WTC11 (cell line): ENCODE results near the gene MACROD2. TPM values are rescaled to one million over a fixed set of nuclear protein-coding genes. Genes with fewer than 3 reads are reported as not detected.
A peak's percentile ranks its signal among the peaks of the same experiment; 100 is the strongest.

Experiments
- ATAC-seq: fragments of 200-7000 bp; cut with Tn5 transposase; 2 replicates; pipeline ENCODE4 v1.10.0; 2021; ENCODE audit warnings: mild to moderate bottlenecking, moderate library complexity
- CTCF ChIA-PET: fragments of 300-600 bp; sonication (Branson Sonifier 250); formaldehyde crosslinking; loops from one replicate; lab custom pipeline; 2021; ENCODE audit warnings: antibody characterized with exemption; lab: Charles Lee
- POLR2A ChIA-PET: fragments of 350-600 bp; sonication (Branson Sonifier 250); formaldehyde crosslinking; loops from one replicate; lab custom pipeline; 2021; ENCODE audit warnings: antibody characterized with exemption; lab: Charles Lee
- DNase-seq: peaks from one replicate; pipeline ENCODE4 v3.0.0; 2021; ENCODE audit warnings: low spot score
- H3K27ac Mint-ChIP-seq: 2 replicates; pipeline ENCODE4 v1.8.0; 2021; ENCODE audit warnings: mixed read lengths
- H3K27me3 Mint-ChIP-seq: 2 replicates; pipeline ENCODE4 v1.8.0; 2021; ENCODE audit warnings: low read depth, mild to moderate bottlenecking, moderate library complexity, mixed read lengths
- H3K36me3 Mint-ChIP-seq: 2 replicates; pipeline ENCODE4 v1.8.0; 2021; ENCODE audit warnings: mixed read lengths
- H3K4me1 Mint-ChIP-seq: 2 replicates; pipeline ENCODE4 v1.8.0; 2022; ENCODE audit warnings: mixed read lengths
- H3K4me3 Mint-ChIP-seq: 2 replicates; pipeline ENCODE4 v1.8.0; 2021; ENCODE audit warnings: mild to moderate bottlenecking, moderate library complexity, mixed read lengths
- H3K9me3 Mint-ChIP-seq: 2 replicates; pipeline ENCODE4 v1.8.0; 2021; ENCODE audit warnings: mixed read lengths
- ATF2 ChIP-seq: sonication (generic); formaldehyde crosslinking; IDR thresholded peaks from 2 replicates; pipeline ENCODE4 v1.8.1; 2022; ENCODE audit warnings: low read depth, missing genetic modification reagents, borderline replicate concordance
- CREB1 ChIP-seq: sonication (generic); formaldehyde crosslinking; IDR thresholded peaks from 2 replicates; pipeline ENCODE4 v1.8.0; 2023; ENCODE audit warnings: mild to moderate bottlenecking, missing genetic modification reagents
- E2F1 ChIP-seq: sonication (generic); formaldehyde crosslinking; IDR thresholded peaks from 2 replicates; pipeline ENCODE4 v1.8.0; 2022; ENCODE audit warnings: mild to moderate bottlenecking, missing genetic modification reagents
- E2F4 ChIP-seq: sonication (generic); formaldehyde crosslinking; IDR thresholded peaks from 2 replicates; pipeline ENCODE4 v1.8.1; 2022; ENCODE audit warnings: low read depth, mild to moderate bottlenecking, moderate library complexity, missing genetic modification reagents, borderline replicate concordance
- IRF2 ChIP-seq: sonication (generic); formaldehyde crosslinking; IDR thresholded peaks from 2 replicates; pipeline ENCODE4 v1.8.0; 2022; ENCODE audit warnings: low read depth, missing genetic modification reagents, borderline replicate concordance
- JUN ChIP-seq: sonication (generic); formaldehyde crosslinking; IDR thresholded peaks from 2 replicates; pipeline ENCODE4 v1.8.0; 2023; ENCODE audit warnings: mild to moderate bottlenecking, missing genetic modification reagents
- NR3C1 ChIP-seq: sonication (generic); formaldehyde crosslinking; conservative IDR thresholded peaks from 2 replicates; pipeline ENCODE4 v1.8.1; 2023; ENCODE audit warnings: low read depth, mild to moderate bottlenecking, missing genetic modification reagents
- TEAD1 ChIP-seq: sonication (generic); formaldehyde crosslinking; IDR thresholded peaks from 2 replicates; pipeline ENCODE4 v1.8.0; 2022; ENCODE audit warnings: mild to moderate bottlenecking, missing genetic modification reagents
- USF2 ChIP-seq: sonication (generic); formaldehyde crosslinking; IDR thresholded peaks from 2 replicates; pipeline ENCODE4 v1.8.1; 2023; ENCODE audit warnings: mild to moderate bottlenecking, missing genetic modification reagents, moderate library complexity
- ZNF121 ChIP-seq: sonication (generic); formaldehyde crosslinking; IDR thresholded peaks from 2 replicates; pipeline ENCODE4 v1.8.0; 2023; ENCODE audit warnings: missing genetic modification reagents
- ZNF219 ChIP-seq: sonication (generic); formaldehyde crosslinking; IDR thresholded peaks from 2 replicates; pipeline ENCODE4 v1.8.0; 2023; ENCODE audit warnings: missing genetic modification reagents, mild to moderate bottlenecking, borderline replicate concordance
- ZNF416 ChIP-seq: fragments of 250-450 bp; sonication (Bioruptor Pico); IDR thresholded peaks from 2 replicates; pipeline ENCODE4 v1.9.0; 2021; ENCODE audit warnings: mild to moderate bottlenecking, inconsistent platforms
- ZNF425 ChIP-seq: fragments of 250-450 bp; sonication (Bioruptor Pico); conservative IDR thresholded peaks from 2 replicates; pipeline ENCODE4 v1.9.0; 2021; ENCODE audit warnings: mild to moderate bottlenecking
- total RNA-seq: library from RNA; stranded (reverse); gene quantifications from 3 replicates; pipeline ENCODE4 v1.2.3, GENCODE V29; 2021

Gene MACROD2
- total RNA-seq, 1 experiment from 2014 or later: 4.1 TPM

GRCh38 chr20:15643713-15644112 lies 1648.4 kb downstream of the MACROD2 start (continued):
- TF ChIP-seq ATF2 (CRISPR knock-in tag): no peak
- TF ChIP-seq, all 79 proteins: peak for 0

GRCh38 chr20:15645816-15646215 lies 1650.5 kb downstream of the MACROD2 start:
- H3K4me1 Mint-ChIP-seq: peaks cover 1% of the 10 kb centered on the region; the same call in 1 of the 2 replicates
- no peaks in the 10 kb centered on the region for H3K9me3 Mint-ChIP-seq
- H3K27ac Mint-ChIP-seq: no peak overlapping the region
- POLR2A ChIA-PET: no interaction called here
- H3K27me3 Mint-ChIP-seq: no peaks in the 10 kb centered on the region
- CTCF ChIA-PET: interaction anchor here (0.6 to 2.5 kb wide), 2 partner anchors 8 to 817 kb away, joined by 6 to 10 read pairs; no protein-coding TSS in a partner anchor
- ATAC-seq (no peak), DNase-seq (no peak)
- TF ChIP-seq CREB1 (CRISPR knock-in tag): no peak
- no peak for TF ChIP-seq E2F1
- no peak for TF ChIP-seq IRF2 (CRISPR knock-in tag)
- TF ChIP-seq TEAD1 (CRISPR knock-in tag): no peak
- no peak for TF ChIP-seq ZNF416 (CRISPR knock-in tag)
- no peak for TF ChIP-seq USF2 (CRISPR knock-in tag)
- no peak for TF ChIP-seq ZNF121 (CRISPR knock-in tag)
- no peak for TF ChIP-seq E2F4 (CRISPR knock-in tag)
- TF ChIP-seq ZNF219 (CRISPR knock-in tag): no peak
- TF ChIP-seq ZNF425: no peak
- TF ChIP-seq NR3C1: no peak
- no peaks in the 10 kb centered on the region for H3K36me3 Mint-ChIP-seq
- H3K4me3 Mint-ChIP-seq: no peak overlapping the region

GRCh38 chr20:15653396-15654207 lies 1658.3 kb downstream of the MACROD2 start:
- ATAC-seq (peak; percentile 33), DNase-seq (no peak)
- Mint-ChIP-seq H3K4me3 (no peak overlapping the region), H3K27me3 (no peaks in the 10 kb centered on the region), H3K9me3 (no peaks in the 10 kb centered on the region), H3K4me1 (peaks cover 11% of the 10 kb centered on the region), H3K36me3 (no peaks in the 10 kb centered on the region), H3K27ac (no peak overlapping the region)
- TF ChIP-seq JUN: no peak
- ChIA-PET POLR2A (interaction anchor here (0.6 kb wide), 1 partner anchor 112 kb away, joined by 3 read pairs; no protein-coding TSS in a partner anchor), CTCF (interaction anchor here (0.5 to 2.3 kb wide), 29 partner anchors 9 to 1104 kb away, joined by 3 to 33 read pairs (median 4); no protein-coding TSS in a partner anchor)
